Endothelial cell of umbilical vein (primary cell): Measurements from ENCODE around the gene PSPC1. TPM values are rescaled to one million over a fixed set of nuclear protein-coding genes. Genes with fewer than 3 reads are reported as not detected.

Experiments used
- BruUV-seq: library from RNA; stranded (reverse); fragments of 400-500 nt; replicated peaks from 2 replicates; lab custom pipeline; 2021; lab: Mats Ljungman, UMichigan
- CTCF ChIA-PET: fragments of 300-600, 350-600 bp; sonication (Branson Sonifier 250); formaldehyde crosslinking; loops from one replicate; lab custom pipeline; 2021; ENCODE audit warnings: antibody characterized with exemption, inconsistent platforms; lab: Charles Lee
- POLR2A ChIA-PET: fragments of 300-600, 350-600 bp; sonication (Branson Sonifier 250); formaldehyde crosslinking; loops from one replicate; lab custom pipeline; 2021; ENCODE audit warnings: antibody characterized with exemption, inconsistent platforms; lab: Charles Lee
- DNase-seq: peaks from one replicate; pipeline ENCODE4 v3.0.0-alpha.2; 2011; ENCODE audit warnings: low read depth, low spot score
- FAIRE-seq: peaks from 2 replicates; lab custom pipeline; 2011; peaks lifted over from hg19 to GRCh38; lab: Jason Lieb, UNC
- H2AFZ ChIP-seq: 2 replicates; pipeline ENCODE4 v1.6.0; 2012; ENCODE audit warnings: low read depth, low read length, control low read depth, inconsistent platforms
- H3K27ac ChIP-seq: 2 replicates; pipeline ENCODE4 v1.5.1; 2011; ENCODE audit warnings: low read depth, mild to moderate bottlenecking, control low read depth, low read length, moderate library complexity; ENCODE audit not compliant: insufficient read depth
- H3K27me3 ChIP-seq, 2 experiments: 2 replicates each; pipeline versions ENCODE4 v1.6.0 to v1.6.1; 2011; ENCODE audit warnings: low read length in 2 of 2, mixed read lengths in 1 of 2; ENCODE audit not compliant: control insufficient read depth in 2 of 2, insufficient read depth in 2 of 2
- H3K36me3 ChIP-seq, 2 experiments: 2 replicates in 1 of 2; 3 replicates in 1 of 2; pipeline ENCODE4 v1.5.1; 2011; ENCODE audit warnings: low read length in 2 of 2, mild to moderate bottlenecking in 1 of 2, moderate library complexity in 1 of 2; ENCODE audit not compliant: control insufficient read depth in 2 of 2, insufficient read depth in 2 of 2; ENCODE audit errors: extremely low read depth in 1 of 2
- H3K4me1 ChIP-seq: 3 replicates; pipeline ENCODE4 v1.5.1; 2011; ENCODE audit warnings: mild to moderate bottlenecking, low read length; ENCODE audit not compliant: control insufficient read depth, insufficient read depth; ENCODE audit errors: extremely low read depth
- H3K4me2 ChIP-seq: 2 replicates; pipeline ENCODE4 v1.6.1; 2011; ENCODE audit warnings: low read length, control low read depth, mixed read lengths; ENCODE audit not compliant: insufficient read depth
- H3K4me3 ChIP-seq, 3 experiments: fragments of 200-600 bp in 1 of 3; sonication (generic), shearing (Covaris generic) in 1 of 3; replicated peaks in 1 of 3; 2 replicates each; pipeline ENCODE4 v1.5.1; 2011 to 2016; ENCODE audit warnings: control low read depth in 3 of 3, low read length in 3 of 3, mild to moderate bottlenecking in 2 of 3, inconsistent platforms in 1 of 3, low read depth in 1 of 3, moderate library complexity in 1 of 3; ENCODE audit not compliant: insufficient read depth in 1 of 3
- H3K79me2 ChIP-seq: 2 replicates; pipeline ENCODE4 v1.6.0; 2012; ENCODE audit warnings: low read length, inconsistent platforms; ENCODE audit not compliant: control insufficient read depth, insufficient read depth
- H3K9ac ChIP-seq: replicated peaks from 2 replicates; pipeline ENCODE3; 2011; ENCODE audit warnings: low read length, control low read depth; ENCODE audit not compliant: insufficient read depth; ENCODE audit errors: extremely low read depth
- H3K9me1 ChIP-seq: replicated peaks from 3 replicates; pipeline ENCODE4 v1.6.0; 2011; ENCODE audit warnings: mild to moderate bottlenecking, low read length; ENCODE audit not compliant: control insufficient read depth, insufficient read depth; ENCODE audit errors: extremely low read depth
- H3K9me3 ChIP-seq: replicated peaks from 2 replicates; pipeline ENCODE4 v1.5.1; 2012; ENCODE audit warnings: low read length, inconsistent platforms; ENCODE audit not compliant: control insufficient read depth, insufficient read depth
- H4K20me1 ChIP-seq: replicated peaks from 2 replicates; pipeline ENCODE3; 2011; ENCODE audit warnings: mild to moderate bottlenecking, low read length; ENCODE audit not compliant: control insufficient read depth, insufficient read depth; ENCODE audit errors: extremely low read depth
- CTCF ChIP-seq, 2 donors: IDR thresholded peaks; 1 replicate in 1 of 2; 2 replicates in 1 of 2; pipeline ENCODE4 v1.5.1; 2011; ENCODE audit warnings: low read length in 2 of 2, mild to moderate bottlenecking in 2 of 2, moderate library complexity in 2 of 2, control low read depth in 1 of 2, inconsistent platforms in 1 of 2, low read depth in 1 of 2; ENCODE audit not compliant: insufficient read depth in 1 of 2; ENCODE audit errors: extremely low read depth in 1 of 2
- EZH2 ChIP-seq: IDR thresholded peaks from 2 replicates; pipeline ENCODE4 v1.6.1; 2012; ENCODE audit warnings: borderline replicate concordance, low read depth, mild to moderate bottlenecking, moderate library complexity, low read length, inconsistent platforms; ENCODE audit not compliant: severe bottlenecking
- FOS ChIP-seq: IDR thresholded peaks from 2 replicates; pipeline ENCODE4 v1.6.1; 2011; ENCODE audit warnings: mild to moderate bottlenecking, low read length, moderate library complexity, borderline replicate concordance; ENCODE audit not compliant: insufficient read depth
- GATA2 ChIP-seq: IDR thresholded peaks from 2 replicates; pipeline ENCODE4 v1.7.0; 2011; ENCODE audit warnings: low read depth, mild to moderate bottlenecking, moderate library complexity, mixed read lengths, low read length; ENCODE audit not compliant: insufficient read length, insufficient read depth
- JUN ChIP-seq: IDR thresholded peaks from 2 replicates; pipeline ENCODE4 v1.6.1; 2011; ENCODE audit warnings: borderline replicate concordance, low read depth; ENCODE audit not compliant: insufficient read length, insufficient read depth
- MAX ChIP-seq: IDR thresholded peaks from 2 replicates; pipeline ENCODE4 v1.6.1; 2011; ENCODE audit not compliant: insufficient read depth, insufficient read length
- MYC ChIP-seq: IDR thresholded peaks from one replicate; pipeline ENCODE4 v1.6.1; 2011; ENCODE audit warnings: mild to moderate bottlenecking, low read depth, low read length
- POLR2A ChIP-seq: IDR thresholded peaks from 2 replicates; pipeline ENCODE4 v1.6.1; 2012; ENCODE audit warnings: low read depth, mild to moderate bottlenecking, control low read depth, low read length
- POLR2AphosphoS5 ChIP-seq: IDR thresholded peaks from 2 replicates; pipeline ENCODE4 v1.6.1; 2012; ENCODE audit warnings: low read depth, mild to moderate bottlenecking, control low read depth, low read length, moderate library complexity; ENCODE audit not compliant: insufficient read depth
- dilution Hi-C: fragments of 300-500 bp; cut with MboI; formaldehyde crosslinking; loops from one replicate; pipeline ENCODE4 v1.15.0; 2019; ENCODE audit warnings: low sequenced_read_pairs; ENCODE audit not compliant: extremely low pct_ligation_motif_present
- intact Hi-C: fragments of 100-400 bp; cut with micrococcal nuclease; formaldehyde crosslinking; loops from one replicate; pipeline ENCODE4 v1.10.0; 2022
- polyA plus RNA-seq, 4 experiments: library from polyadenylated mRNA; depleted of rRNA in 3 of 4; stranded (reverse) in 3 of 4; unstranded in 1 of 4; fragments of >200 nt; gene quantifications; 2 replicates each; pipeline versions ENCODE4 v1.2.1 to v1.2.3, GENCODE V29; 2011 to 2012; ENCODE audit warnings: missing spikeins in 1 of 4
- total RNA-seq: library from RNA; stranded (reverse); gene quantifications from 2 replicates; pipeline ENCODE4 v1.2.3, GENCODE V29; 2021

PSPC1 gene
- total and polyA plus RNA-seq, 2 donors (not counting 3 experiments of a cell fraction or from before 2014, with no cell fraction given), result 22.8 to 55.7 TPM

GRCh38 chr13:19794631-19795030, 11.9 kb upstream of the PSPC1 start:
- Histone ChIP-seq H3K27ac (peak overlapping the region; percentile 35), H3K4me1 (peaks cover 8% of the 10 kb centered on the region), H3K4me3 (no peak overlapping the region), H2AFZ (no peak overlapping the region), H3K4me2 (no peak overlapping the region), H4K20me1 (no peaks in the 10 kb centered on the region), H3K9me3 (no peaks in the 10 kb centered on the region), H3K27me3 (no peaks in the 10 kb centered on the region), H3K79me2 (no peaks in the 10 kb centered on the region), H3K9me1 (no peaks in the 10 kb centered on the region), H3K9ac (no peak overlapping the region), H3K36me3 (no peaks in the 10 kb centered on the region)
- BruUV-seq, result no TSS peak
- ChIA-PET POLR2A (no interaction called here), CTCF (interaction anchor here (0.6 to 0.8 kb wide), 3 partner anchors 24 to 195 kb away, joined by 3 to 4 read pairs (median 3); no protein-coding TSS in a partner anchor)
- DNase-seq (no peak), FAIRE-seq (no peak)
- dilution Hi-C loops (no loop called here), intact Hi-C loops (no loop called here)
- TF ChIP-seq POLR2A (no peak), FOS (no peak), MYC (no peak), EZH2 (no peak), MAX (no peak), CTCF (IDR thresholded peaks at IDR 0.05; ENCODE audit: extremely low read depth in 1 of 2, insufficient read depth in 1 of 2, low read depth in 1 of 2, low read length in 2 of 2) (no peak), POLR2AphosphoS5 (no peak), GATA2 (no peak), JUN (no peak)
